Aorta (tissue), 5 donors: ENCODE data around the gene ARSB. TPM values are rescaled to one million over a fixed set of nuclear protein-coding genes. Genes with fewer than 3 reads are reported as not detected.
"Not testable (repeated sequence)": the region's sequence is repeated elsewhere in the genome, so short reads cannot be mapped to it uniquely, and the experiment has no call there.

ENCODE experiments used
- ATAC-seq: fragments of 200-7000 bp; cut with Tn5 transposase; one replicate; pipeline ENCODE4 v1.9.1; 2022; ENCODE audit warnings: moderate library complexity; ENCODE audit not compliant: low FRiP score
- DNase-seq, 2 donors: peaks; one replicate each; pipeline ENCODE4 v3.0.0-alpha.2; 2020
- H3K27ac ChIP-seq, 2 donors: one replicate each; pipeline ENCODE4 v1.5.1; 2013; ENCODE audit warnings: low read length in 2 of 2, mild to moderate bottlenecking in 2 of 2, moderate library complexity in 2 of 2, control low read depth in 1 of 2, inconsistent platforms in 1 of 2, low read depth in 1 of 2
- H3K27me3 ChIP-seq, 2 donors: one replicate each; pipeline ENCODE4 v1.6.1; 2013; ENCODE audit warnings: control low read depth in 1 of 2, low read length in 1 of 2, mild to moderate bottlenecking in 1 of 2, moderate library complexity in 1 of 2; ENCODE audit not compliant: insufficient read depth in 2 of 2, control insufficient read depth in 1 of 2
- H3K36me3 ChIP-seq, 2 donors: one replicate each; pipeline ENCODE4 v1.6.1; 2013; ENCODE audit warnings: control low read depth in 1 of 2, low read length in 1 of 2, mild to moderate bottlenecking in 1 of 2; ENCODE audit not compliant: insufficient read depth in 2 of 2, control insufficient read depth in 1 of 2
- H3K4me1 ChIP-seq, 2 donors: one replicate each; pipeline ENCODE4 v1.6.1; 2013; ENCODE audit warnings: low read length in 2 of 2, control low read depth in 1 of 2, mild to moderate bottlenecking in 1 of 2, moderate library complexity in 1 of 2; ENCODE audit not compliant: insufficient read depth in 2 of 2, control insufficient read depth in 1 of 2
- H3K4me3 ChIP-seq, 2 donors: one replicate each; pipeline ENCODE4 v1.5.1; 2013; ENCODE audit warnings: low read length in 2 of 2, control low read depth in 1 of 2, mild to moderate bottlenecking in 1 of 2
- H3K9me3 ChIP-seq: one replicate; pipeline ENCODE4 v1.6.1; 2013; ENCODE audit warnings: mild to moderate bottlenecking, low read length; ENCODE audit not compliant: control insufficient read depth
- WGBS, 2 donors: extraction: QIAGEN DNeasy Blood & Tissue Kit; methylation state at CpG; one replicate each; pipeline ENCODE4 v1.1.7; 2013; 5-methylcytosine and 5-hydroxymethylcytosine counted together
- intact Hi-C, 2 donors: fragments of 100-400 bp; cut with DNase I; formaldehyde crosslinking; loops; one replicate each; pipeline versions ENCODE4 v1.14.2 to v1.15.0; 2022
- polyA plus RNA-seq, 2 donors: library from polyadenylated mRNA; stranded (reverse); fragments of 200-250 nt; gene quantifications; one replicate each; pipeline ENCODE4 v1.2.3, GENCODE V29; 2013
- total RNA-seq, 2 donors: library from RNA; stranded (reverse); fragmentation: NEBNext Ultra II Directional; extraction: Animal tissue kit (Norgen Biotek cat#: 25700); gene quantifications; one replicate each; pipeline ENCODE4 v1.2.1, GENCODE V29; 2021
- donor health status: healthy with polysubstance abuse.
- donor health status: Bipolar disorder and iron deficiency.
- donor health status: DM: no; HTN: no; CAD: no.
- donor health status: DM: no; HTN: no; CAD: no.
- donor health status: DM: yes; HTN: yes; CAD: no.

The ARSB gene
- total and polyA plus RNA-seq, 4 donors: 3.5 to 17.2 (median 12.0) TPM

- no peaks in the 10 kb centered on the region for H3K4me1 ChIP-seq
- no peaks in the 10 kb centered on the region for H3K27me3 ChIP-seq
- intact Hi-C loops: no loop called here
- ATAC-seq: no peak
- no peak overlapping the region for H3K4me3 ChIP-seq
- no peaks in the 10 kb centered on the region for H3K9me3 ChIP-seq
- H3K27ac ChIP-seq: no peak overlapping the region
- WGBS, 2 donors: 94 to 96% methylated on average over 5 of the region's 5 CpGs
- no peaks in the 10 kb centered on the region for H3K36me3 ChIP-seq
- no peak for DNase-seq
Observed at GRCh38 chr5:78765116-78765515, 220.0 kb downstream of the ARSB start.

- ATAC-seq (no peak), DNase-seq (no peak)
- Histone ChIP-seq H3K27ac (no peak overlapping the region), H3K4me1 (no peaks in the 10 kb centered on the region), H3K4me3 (no peak overlapping the region), H3K27me3 (no peaks in the 10 kb centered on the region), H3K36me3 (no peaks in the 10 kb centered on the region), H3K9me3 (no peaks in the 10 kb centered on the region)
- WGBS, 2 donors: 85 to 87% methylated on average over 6 of the region's 6 CpGs
- intact Hi-C loops: no loop called here
Observed at GRCh38 chr5:78763659-78764189, 221.4 kb downstream of the ARSB start.

GRCh38 chr5:78762743-78763142, 222.4 kb downstream of the ARSB start:
- H3K9me3 ChIP-seq, DNase-seq, intact Hi-C loops, H3K36me3 ChIP-seq, H3K27me3 ChIP-seq, H3K4me3 ChIP-seq, ATAC-seq, H3K27ac ChIP-seq, H3K4me1 ChIP-seq: not testable (repeated sequence)
- WGBS, 2 donors: 98% methylated on average over 5 of the region's 5 CpGs

GRCh38 chr5:78761840-78762239, 223.3 kb downstream of the ARSB start:
- H3K36me3 ChIP-seq: no peaks in the 10 kb centered on the region
- H3K9me3 ChIP-seq: no peaks in the 10 kb centered on the region
- no peak for DNase-seq
- no peaks in the 10 kb centered on the region for H3K27me3 ChIP-seq
- intact Hi-C loops: no loop called here
- no peak overlapping the region for H3K27ac ChIP-seq
- H3K4me1 ChIP-seq: peaks cover 0 to 2% of the 10 kb centered on the region in 2 donors
- 91 to 94% methylated on average over 6 of the region's 6 CpGs for WGBS, 2 donors
- H3K4me3 ChIP-seq: no peak overlapping the region
- no peak for ATAC-seq

- no peaks in the 10 kb centered on the region for H3K27me3 ChIP-seq
- H3K4me3 ChIP-seq: no peak overlapping the region
- no peak overlapping the region for H3K27ac ChIP-seq
- ATAC-seq (no peak), DNase-seq (no peak)
- H3K9me3 ChIP-seq: no peaks in the 10 kb centered on the region
- intact Hi-C loops: no loop called here
- peaks cover 0 to 2% of the 10 kb centered on the region in 2 donors for H3K4me1 ChIP-seq
- no peaks in the 10 kb centered on the region for H3K36me3 ChIP-seq
Observed at GRCh38 chr5:78760770-78761169, 224.3 kb downstream of the ARSB start.

GRCh38 chr5:78760366-78760765, 224.7 kb downstream of the ARSB start:
- peaks cover 0 to 2% of the 10 kb centered on the region in 2 donors for H3K4me1 ChIP-seq
- intact Hi-C loops: no loop called here
- no peaks in the 10 kb centered on the region for H3K36me3 ChIP-seq
- H3K27ac ChIP-seq: no peak overlapping the region
- DNase-seq: no peak
- no peak overlapping the region for H3K4me3 ChIP-seq
- ATAC-seq: no peak
- 94 to 97% methylated on average over 3 of the region's 3 CpGs for WGBS, 2 donors
- no peaks in the 10 kb centered on the region for H3K27me3 ChIP-seq
- H3K9me3 ChIP-seq: no peaks in the 10 kb centered on the region

- H3K27me3 ChIP-seq: no peaks in the 10 kb centered on the region
- intact Hi-C loops: no loop called here
- H3K36me3 ChIP-seq: no peaks in the 10 kb centered on the region
- DNase-seq (no peak), ATAC-seq (no peak)
- H3K4me3 ChIP-seq: no peak overlapping the region
- H3K4me1 ChIP-seq: peaks cover 0 to 2% of the 10 kb centered on the region in 2 donors
- H3K9me3 ChIP-seq: no peaks in the 10 kb centered on the region
- 75 to 79% methylated on average over 2 of the region's 2 CpGs for WGBS, 2 donors
- no peak overlapping the region for H3K27ac ChIP-seq
Observed at GRCh38 chr5:78758169-78758839, 226.8 kb downstream of the ARSB start.

- H3K27me3 ChIP-seq: no peaks in the 10 kb centered on the region
- H3K9me3 ChIP-seq: no peaks in the 10 kb centered on the region
- WGBS, 2 donors: 84 to 85% methylated on average over 7 of the region's 7 CpGs
- peaks cover 0 to 2% of the 10 kb centered on the region in 2 donors for H3K4me1 ChIP-seq
- intact Hi-C loops: no loop called here
- H3K36me3 ChIP-seq: no peaks in the 10 kb centered on the region
- no peak overlapping the region for H3K4me3 ChIP-seq
- DNase-seq: no peak
- no peak for ATAC-seq
- no peak overlapping the region for H3K27ac ChIP-seq
Observed at GRCh38 chr5:78757269-78758053, 227.6 kb downstream of the ARSB start.

- 78 to 85% methylated on average over 3 of the region's 3 CpGs for WGBS, 2 donors
- DNase-seq (no peak), ATAC-seq (no peak)
- Histone ChIP-seq H3K9me3 (no peaks in the 10 kb centered on the region), H3K27me3 (no peaks in the 10 kb centered on the region), H3K4me1 (peaks cover 0 to 2% of the 10 kb centered on the region in 2 donors), H3K4me3 (no peak overlapping the region), H3K27ac (no peak overlapping the region), H3K36me3 (no peaks in the 10 kb centered on the region)
- intact Hi-C loops: no loop called here
Observed at GRCh38 chr5:78756858-78757257, 228.3 kb downstream of the ARSB start.
